Small intestine (tissue), 7 donors: Measurements from ENCODE around the gene IFT20. TPM values are rescaled to one million over a fixed set of nuclear protein-coding genes. Genes with fewer than 3 reads are reported as not detected.

ENCODE experiments used
- DNase-seq, 2 donors: peaks; one replicate each; pipeline versions ENCODE4 v3.0.0 to v3.0.0-alpha.2; 2013
- FAIRE-seq: peaks from 2 replicates; lab custom pipeline; 2012; peaks lifted over from hg19 to GRCh38; lab: Jason Lieb, UNC
- H3K27ac ChIP-seq, 3 donors: one replicate each; pipeline ENCODE4 v1.5.1; 2013; ENCODE audit warnings: low read length in 2 of 3, mild to moderate bottlenecking in 2 of 3, control low read depth in 1 of 3, inconsistent platforms in 1 of 3, low read depth in 1 of 3, moderate library complexity in 1 of 3
- H3K27me3 ChIP-seq, 3 donors: one replicate each; pipeline ENCODE4 v1.6.1; 2013; ENCODE audit warnings: low read length in 3 of 3, inconsistent platforms in 1 of 3; ENCODE audit not compliant: control insufficient read depth in 3 of 3, insufficient read depth in 3 of 3
- H3K36me3 ChIP-seq, 3 donors: one replicate each; pipeline ENCODE4 v1.6.1; 2013; ENCODE audit warnings: low read length in 3 of 3, inconsistent platforms in 1 of 3, low read depth in 1 of 3, mild to moderate bottlenecking in 1 of 3, moderate library complexity in 1 of 3; ENCODE audit not compliant: control insufficient read depth in 3 of 3, insufficient read depth in 2 of 3
- H3K4me1 ChIP-seq, 3 donors: one replicate each; pipeline ENCODE4 v1.6.1; 2013; ENCODE audit warnings: low read length in 2 of 3, inconsistent platforms in 1 of 3, low read depth in 1 of 3, mild to moderate bottlenecking in 1 of 3, moderate library complexity in 1 of 3; ENCODE audit not compliant: control insufficient read depth in 3 of 3, insufficient read depth in 2 of 3
- H3K4me3 ChIP-seq, 3 donors: one replicate each; pipeline ENCODE4 v1.5.1; 2013; ENCODE audit warnings: low read length in 3 of 3, control low read depth in 1 of 3, inconsistent platforms in 1 of 3, low read depth in 1 of 3, mild to moderate bottlenecking in 1 of 3, moderate library complexity in 1 of 3
- H3K9me3 ChIP-seq, 2 donors: one replicate each; pipeline ENCODE4 v1.6.1; 2013; ENCODE audit warnings: low read depth in 1 of 2, low read length in 1 of 2; ENCODE audit not compliant: control insufficient read depth in 2 of 2, insufficient read depth in 1 of 2
- WGBS, 3 donors: extraction: QIAGEN DNeasy Blood & Tissue Kit; methylation state at CpG; one replicate each; pipeline ENCODE4 v1.1.7; 2013; 5-methylcytosine and 5-hydroxymethylcytosine counted together
- polyA plus RNA-seq, 4 donors: library from polyadenylated mRNA; stranded (reverse) in 3 of 4; unstranded in 1 of 4; fragments of 200-250 nt in 3 of 4; fragments of 120-200 nt in 1 of 4; gene quantifications; one replicate each; pipeline versions ENCODE4 v1.2.1 to v1.2.3, GENCODE V29; 2013
- donor health status: healthy with polysubstance abuse.
- donor health status: control.
- donor health status: control.
- donor health status: Bipolar disorder and iron deficiency.
- donor health status: healthy.

IFT20 gene
- polyA plus RNA-seq, 4 donors, result 39.3 to 135 (median 78.6) TPM

DNA sequence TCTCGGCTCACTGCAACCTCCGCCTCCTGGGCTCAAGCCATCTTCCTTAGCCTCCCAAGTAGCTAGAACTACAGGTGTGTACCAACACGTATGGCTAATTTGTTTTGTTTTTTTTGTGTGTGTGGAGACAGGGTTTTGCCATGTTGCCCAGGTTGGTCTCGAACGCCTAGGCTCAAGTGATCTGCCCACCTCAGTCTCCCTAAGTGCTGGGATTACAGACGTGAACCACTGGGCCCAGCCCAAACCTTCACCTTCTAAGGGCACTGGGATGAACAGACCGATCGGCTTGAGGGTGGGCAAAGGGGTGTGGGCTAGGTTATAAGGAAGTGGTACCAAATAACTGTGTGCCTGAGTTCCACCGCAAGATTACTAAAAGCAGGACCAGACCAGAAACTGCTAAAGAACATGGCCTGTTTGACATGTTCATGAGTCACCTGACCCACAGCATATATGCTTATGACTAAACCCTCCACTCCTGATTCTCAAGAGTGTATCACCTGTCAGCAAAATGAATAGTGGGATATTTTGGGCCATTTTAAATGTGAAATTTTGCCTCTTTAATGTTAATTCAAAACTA, 8.2 kb downstream of the IFT20 start:
- peaks cover 2 to 37% (median 7%) of the 10 kb centered on the region in 3 donors for H3K36me3 ChIP-seq
- DNase-seq (no peak), FAIRE-seq (no peak)
- 86 to 90% (median 87%) methylated on average over 9 of the region's 9 CpGs for WGBS, 3 donors
- H3K27me3 ChIP-seq, result no peaks in the 10 kb centered on the region
- no peak overlapping the region for H3K27ac ChIP-seq
- H3K4me1 ChIP-seq, result peaks cover 0 to 21% (median 3%) of the 10 kb centered on the region in 3 donors
- H3K4me3 ChIP-seq, result no peak overlapping the region
- H3K9me3 ChIP-seq, result no peaks in the 10 kb centered on the region

GRCh38 chr17:28326114-28326513, 9.2 kb downstream of the IFT20 start:
- no peak overlapping the region for H3K27ac ChIP-seq
- 21 to 70% (median 36%) methylated on average over 7 of the region's 7 CpGs for WGBS, 3 donors
- H3K4me3 ChIP-seq, result no peak overlapping the region
- peak; percentile 65 to 81 for DNase-seq
- H3K4me1 ChIP-seq, result peaks cover 0 to 23% (median 3%) of the 10 kb centered on the region in 3 donors
- H3K27me3 ChIP-seq, result no peaks in the 10 kb centered on the region
- no peaks in the 10 kb centered on the region for H3K9me3 ChIP-seq
- H3K36me3 ChIP-seq, result peaks cover 2 to 29% (median 7%) of the 10 kb centered on the region in 3 donors
- no peak for FAIRE-seq

GRCh38 chr17:28325211-28325610, 10.1 kb downstream of the IFT20 start:
- Histone ChIP-seq H3K36me3 (peaks cover 2 to 20% (median 7%) of the 10 kb centered on the region in 3 donors), H3K4me1 (peaks cover 0 to 27% (median 3%) of the 10 kb centered on the region in 3 donors), H3K9me3 (no peaks in the 10 kb centered on the region), H3K27me3 (no peaks in the 10 kb centered on the region), H3K4me3 (no peak overlapping the region), H3K27ac (no peak overlapping the region)
- FAIRE-seq (no peak), DNase-seq (no peak)
- WGBS, 3 donors, result 68 to 78% (median 74%) methylated on average over 5 of the region's 5 CpGs

DNA sequence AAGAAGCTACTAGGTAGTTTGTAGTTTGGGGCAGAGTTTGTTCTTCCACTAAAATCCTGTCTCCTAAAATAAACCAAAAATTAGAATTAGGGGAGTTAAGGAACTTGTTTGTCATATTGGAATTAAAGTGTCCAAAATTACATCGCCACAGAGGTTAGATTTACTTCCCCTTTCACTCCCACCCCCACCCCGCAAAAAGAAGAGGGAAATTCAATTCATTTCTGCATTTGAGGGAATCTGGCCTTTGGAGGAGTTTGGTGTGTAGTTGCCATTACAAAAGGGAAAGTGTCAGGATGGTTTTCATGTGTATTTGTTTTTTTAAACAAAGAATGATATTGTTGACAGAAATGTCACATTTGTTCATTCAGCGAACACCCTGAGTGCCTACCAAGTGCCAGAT, 10.5 kb downstream of the IFT20 start:
- DNase-seq (no peak), FAIRE-seq (no peak)
- WGBS, 3 donors, result 81 to 91% (median 89%) methylated on average over 3 of the region's 3 CpGs
- H3K27me3 ChIP-seq, result no peaks in the 10 kb centered on the region
- peaks cover 0 to 30% (median 3%) of the 10 kb centered on the region in 3 donors for H3K4me1 ChIP-seq
- H3K27ac ChIP-seq, result peak overlapping the region in 1 of 3 donors; percentile 5
- no peaks in the 10 kb centered on the region for H3K9me3 ChIP-seq
- H3K36me3 ChIP-seq, result peaks cover 2 to 19% (median 5%) of the 10 kb centered on the region in 3 donors
- no peak overlapping the region for H3K4me3 ChIP-seq

GRCh38 chr17:28324267-28324745, 11.0 kb downstream of the IFT20 start:
- Histone ChIP-seq H3K4me1 (peaks cover 0 to 30% (median 3%) of the 10 kb centered on the region in 3 donors), H3K4me3 (no peak overlapping the region)

DNA sequence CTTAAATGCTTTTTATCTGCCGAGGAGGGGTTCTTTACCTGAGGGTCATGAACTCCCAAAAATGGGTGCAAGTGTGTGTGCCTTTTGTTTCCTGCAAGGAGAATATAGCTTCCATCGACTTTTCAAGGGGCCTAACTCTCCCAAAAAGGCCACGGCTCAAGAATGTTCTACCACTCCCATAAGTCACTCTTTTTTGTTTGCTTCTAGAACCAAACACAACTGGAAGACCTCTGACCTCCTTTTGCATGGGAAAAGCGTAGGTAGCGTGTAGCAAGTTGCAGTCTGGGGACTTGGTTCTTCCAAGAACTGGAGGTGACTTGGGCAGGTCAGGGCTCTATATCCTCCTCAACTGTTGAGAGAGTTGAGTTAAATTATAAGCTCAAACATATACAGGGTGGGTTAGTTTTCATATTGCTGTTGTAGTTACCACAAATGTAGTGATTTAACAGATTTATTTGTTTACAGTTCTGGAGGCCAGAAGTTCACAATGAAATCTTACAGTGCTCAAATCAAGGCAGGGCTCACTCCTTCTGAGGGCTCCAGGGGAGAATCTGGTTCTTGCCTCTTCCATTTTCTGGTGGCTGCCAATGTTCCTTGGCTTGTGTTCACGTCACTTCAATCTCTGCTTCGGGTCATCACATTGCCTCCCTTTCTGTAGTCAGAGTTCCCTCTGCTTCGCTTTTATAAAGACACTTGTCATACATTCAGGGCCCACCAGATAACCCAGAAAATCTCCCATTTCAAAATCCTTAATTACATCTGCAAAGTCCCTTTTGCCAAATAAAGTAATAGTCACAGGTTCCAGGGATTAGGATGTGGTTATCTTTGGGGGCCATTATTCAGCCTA, 14.8 kb downstream of the IFT20 start:
- Histone ChIP-seq H3K36me3 (peaks cover 0 to 2% (median 0%) of the 10 kb centered on the region in 3 donors), H3K27ac (peak overlapping the region in 1 of 3 donors; percentile 64), H3K4me3 (peak overlapping the region in 1 of 3 donors; percentile 64), H3K9me3 (no peaks in the 10 kb centered on the region), H3K27me3 (no peaks in the 10 kb centered on the region), H3K4me1 (peaks cover 0 to 32% (median 6%) of the 10 kb centered on the region in 3 donors)
- WGBS, 3 donors, result 49 to 64% (median 52%) methylated on average over 8 of the region's 8 CpGs
- DNase-seq (no peak), FAIRE-seq (no peak)

More at GRCh38 chr17:28324267-28324745, 11.0 kb downstream of the IFT20 start:
- peak in 1 of 2 donors; percentile 44 for DNase-seq
- H3K27me3 ChIP-seq, result no peaks in the 10 kb centered on the region
- FAIRE-seq, result no peak
- H3K36me3 ChIP-seq, result peaks cover 2 to 15% (median 4%) of the 10 kb centered on the region in 3 donors
- peak overlapping the region in 2 of 3 donors; percentile 5 to 13 for H3K27ac ChIP-seq
- 49 to 73% (median 57%) methylated on average over 5 of the region's 5 CpGs for WGBS, 3 donors
- H3K9me3 ChIP-seq, result no peaks in the 10 kb centered on the region

DNA sequence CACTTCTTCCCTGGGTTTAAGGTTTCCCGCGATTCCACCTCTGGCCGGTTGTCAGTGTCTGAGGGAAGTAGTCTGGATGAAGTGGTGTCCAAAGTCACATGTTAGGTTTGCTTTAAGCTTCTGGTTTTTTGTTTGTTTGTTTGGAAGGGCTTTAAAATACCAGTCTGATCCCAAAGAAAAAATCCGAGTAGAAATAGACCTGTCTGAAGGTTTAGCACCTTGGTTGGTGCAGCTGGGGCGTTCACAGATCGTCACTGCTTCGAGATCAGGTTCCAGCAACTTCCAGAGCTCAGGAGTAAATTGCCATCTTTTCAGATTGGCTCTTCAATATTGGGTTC, 15.7 kb downstream of the IFT20 start:
- Histone ChIP-seq H3K4me3 (peak overlapping the region; percentile 39 to 64 (median 61)), H3K27ac (peak overlapping the region in 2 of 3 donors; percentile 59 to 64), H3K27me3 (no peaks in the 10 kb centered on the region), H3K4me1 (peaks cover 0 to 25% (median 5%) of the 10 kb centered on the region in 3 donors), H3K9me3 (no peaks in the 10 kb centered on the region), H3K36me3 (peaks cover 0 to 2% (median 0%) of the 10 kb centered on the region in 3 donors)
- WGBS, 3 donors, result 1 to 2% (median 1%) methylated on average over 7 of the region's 7 CpGs
- DNase-seq, result no peak
- FAIRE-seq, result no peak
